ENCODE measurements around the gene CYFIP2.
"Not testable (repeated sequence)": the region's sequence is repeated elsewhere in the genome, so short reads cannot be mapped to it uniquely, and the experiment has no call there.

The CYFIP2 gene

DNA sequence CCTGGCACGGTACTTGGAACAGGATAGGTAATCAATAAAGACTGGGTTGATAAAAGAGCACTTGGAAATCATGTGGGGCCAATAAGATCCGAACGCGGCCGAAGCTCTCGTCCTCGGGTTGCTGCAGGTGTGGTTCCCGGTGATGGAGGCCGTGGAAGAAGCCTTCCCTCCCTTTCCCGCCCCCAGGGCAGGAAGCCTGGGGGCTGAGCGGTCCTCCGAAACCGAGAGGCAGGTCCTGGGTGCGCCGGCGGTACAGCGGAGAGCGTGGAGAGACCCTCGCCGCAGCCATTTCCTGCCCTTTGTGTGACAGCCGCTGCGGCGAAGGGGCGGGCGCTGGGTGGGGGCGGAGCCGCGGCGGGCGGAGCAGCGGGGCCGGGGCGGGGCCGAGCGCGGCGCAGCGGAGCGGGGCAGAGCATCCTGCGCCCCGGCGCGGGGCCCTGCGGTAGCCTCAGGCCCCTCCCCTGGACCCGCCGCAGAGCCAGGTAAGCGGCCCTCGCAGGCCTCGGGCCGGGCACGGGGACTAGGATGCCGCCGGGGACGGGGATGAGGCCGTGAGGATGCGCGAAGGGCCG is at the start of gene CYFIP2:
Gene CYFIP2, plus strand, starts transcription at position 410 of the 572 bp plus-strand sequence. CDS start 19,239 bp downstream, outside the sequence.
- DNase-seq: no peak

DNA sequence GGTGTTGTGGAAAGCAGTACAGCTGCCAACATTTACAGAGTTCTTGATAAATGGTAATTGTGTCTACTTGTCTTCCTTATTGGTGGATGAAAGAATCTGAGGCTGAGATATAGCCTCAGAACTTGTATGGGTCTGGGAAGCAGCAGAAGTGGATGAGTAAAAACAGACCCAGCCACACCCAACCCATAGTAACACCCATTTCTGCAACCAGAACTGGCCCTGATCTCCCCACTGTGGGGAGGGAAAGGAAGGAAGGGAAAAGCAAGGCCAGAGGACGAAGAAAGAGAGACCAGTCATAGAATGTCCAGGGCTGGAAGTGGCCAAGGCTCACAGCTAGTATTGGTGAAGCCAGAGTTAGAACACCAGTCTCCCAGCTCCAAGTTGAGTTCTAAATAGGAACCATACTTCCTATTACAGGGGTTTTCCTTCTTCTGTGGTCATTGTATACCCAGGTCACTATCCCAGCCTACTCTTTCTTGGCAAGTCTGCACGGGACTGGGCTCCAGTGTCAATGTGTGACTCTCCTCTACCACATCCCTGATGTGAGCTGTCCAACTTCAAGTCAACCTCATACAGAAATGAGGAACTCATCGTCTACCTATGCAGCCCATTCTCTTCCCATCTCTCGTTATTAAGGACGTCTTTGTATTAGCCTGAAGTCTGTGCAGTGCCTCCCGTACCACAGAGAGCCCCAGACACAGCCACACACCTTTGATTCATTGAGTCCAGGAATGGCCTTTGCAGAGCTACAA is 49.4 kb upstream of the CYFIP2 start:
- no peak for DNase-seq

DNA sequence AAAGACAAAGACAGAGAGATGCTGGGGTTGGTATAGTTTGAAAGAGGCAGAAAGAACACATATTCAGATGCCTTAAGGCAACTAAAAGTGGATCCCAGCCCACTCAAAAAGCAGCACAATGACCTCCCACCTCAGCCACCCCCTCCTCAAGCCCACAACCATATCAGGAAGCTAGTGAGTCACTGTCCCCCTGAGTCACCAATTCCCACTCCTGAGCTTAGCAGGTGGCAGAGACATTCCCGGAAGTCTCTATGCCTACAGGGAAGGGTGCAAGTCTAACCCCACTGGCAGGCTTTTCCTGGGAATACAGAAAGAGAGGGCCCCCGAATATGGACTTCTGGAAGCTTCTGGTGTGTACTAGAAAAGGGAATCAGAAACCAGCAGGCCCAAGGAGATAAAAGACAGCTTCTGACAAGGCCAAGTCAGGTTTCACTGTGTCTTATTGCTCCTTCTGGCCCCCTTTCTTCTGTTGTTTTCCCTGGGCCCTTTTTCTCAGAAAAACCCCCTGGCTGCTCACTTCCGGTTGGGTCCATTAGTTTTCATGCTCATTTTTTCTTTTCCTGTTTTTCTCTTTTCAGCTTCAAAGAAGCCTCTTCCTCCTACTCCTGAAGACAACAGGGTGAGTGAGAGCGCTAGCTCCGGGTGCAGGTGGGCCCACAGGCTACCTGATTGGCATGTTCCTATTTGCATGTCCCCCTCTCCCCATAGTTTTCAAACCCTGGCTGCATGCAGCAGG is 48.5 kb upstream of the CYFIP2 start:
- DNase-seq: no peak

DNA sequence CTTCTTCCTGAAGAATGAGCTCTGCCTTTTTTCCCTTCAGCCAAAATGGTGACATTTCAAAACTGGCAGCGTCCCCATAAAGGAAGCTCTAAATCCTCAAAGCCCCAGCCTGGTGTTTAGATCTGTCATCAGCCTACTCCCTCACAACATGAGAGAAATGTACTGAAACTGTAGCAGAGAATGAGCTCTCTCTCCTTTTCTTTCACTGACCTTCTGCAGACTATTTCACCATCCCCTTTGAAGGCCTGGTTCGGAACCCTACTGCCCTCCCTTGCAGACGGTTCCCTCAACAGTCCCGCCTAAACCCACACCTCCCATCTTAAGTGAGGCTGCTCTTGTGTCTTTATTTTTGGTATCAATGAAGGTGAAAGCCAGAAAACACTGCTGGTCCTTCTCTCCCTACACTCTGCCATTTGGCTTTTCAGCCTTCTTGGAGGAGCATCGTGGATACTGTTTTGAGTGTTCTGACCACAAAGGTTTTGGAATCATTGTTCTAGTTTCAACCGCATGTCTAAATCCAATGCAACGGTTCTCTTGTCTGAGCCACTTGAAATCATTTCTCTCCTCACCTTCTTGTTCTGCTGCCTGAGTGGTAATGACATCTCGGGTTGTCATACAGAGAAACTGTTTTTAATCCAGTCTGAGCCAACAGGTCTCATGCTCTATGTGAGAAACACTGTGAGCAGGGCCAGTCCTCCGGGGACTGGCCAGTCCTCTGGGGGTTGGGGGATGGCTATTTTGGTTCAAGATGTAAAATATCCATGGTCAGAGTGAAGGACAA is 46.2 kb upstream of the CYFIP2 start:
- no peak for DNase-seq

DNA sequence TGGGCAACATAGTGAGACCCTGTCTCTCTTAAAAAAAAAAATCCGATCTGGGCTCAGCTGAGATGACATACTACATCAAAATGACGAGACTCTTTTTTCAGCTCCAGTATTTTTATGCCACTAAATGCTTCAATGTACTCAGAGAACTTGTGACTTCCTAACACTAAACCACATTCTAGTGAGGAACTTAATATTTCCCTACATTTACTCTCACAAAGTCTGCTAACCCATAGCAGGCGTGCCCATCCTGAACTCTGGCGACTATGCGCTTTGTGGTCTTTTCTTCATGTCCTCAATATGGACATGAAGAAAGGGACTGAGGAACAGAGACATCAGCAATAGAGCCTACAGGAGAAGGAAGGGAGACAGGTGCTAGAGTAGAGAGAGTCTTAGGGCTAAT is 44.0 kb upstream of the CYFIP2 start:
- DNase-seq: no peak

DNA sequence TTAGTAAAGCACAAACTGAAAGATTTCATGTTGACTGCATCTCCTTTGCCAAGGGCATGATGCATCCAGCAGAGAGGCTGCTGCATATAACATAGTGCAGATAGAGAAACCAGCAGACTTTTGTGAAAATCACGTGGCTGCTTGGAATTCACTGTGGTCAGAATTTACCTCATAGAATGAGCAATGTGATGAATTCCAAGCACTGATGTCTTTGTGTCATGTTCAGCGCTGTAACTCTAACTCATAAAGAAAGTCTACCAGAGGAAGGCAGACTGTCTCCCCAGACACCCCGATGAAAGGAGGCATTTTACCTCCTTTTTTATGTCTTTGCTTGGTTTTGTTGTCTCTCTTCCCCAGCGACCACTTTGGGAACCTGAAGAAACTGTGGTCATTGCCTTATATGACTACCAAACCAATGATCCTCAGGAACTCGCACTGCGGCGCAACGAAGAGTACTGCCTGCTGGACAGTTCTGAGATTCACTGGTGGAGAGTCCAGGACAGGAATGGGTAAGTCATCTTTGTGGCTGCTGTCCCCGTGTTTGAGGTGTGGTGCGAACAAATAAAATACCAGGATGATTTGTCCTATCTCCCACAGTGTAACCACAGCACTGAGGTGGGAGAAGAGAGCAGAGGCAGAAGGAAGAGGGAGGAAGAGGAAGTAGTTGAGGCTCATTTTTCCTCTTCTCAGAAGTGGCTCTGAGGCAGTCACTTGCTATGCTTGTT is 43.3 kb upstream of the CYFIP2 start:
- no peak for DNase-seq

DNA sequence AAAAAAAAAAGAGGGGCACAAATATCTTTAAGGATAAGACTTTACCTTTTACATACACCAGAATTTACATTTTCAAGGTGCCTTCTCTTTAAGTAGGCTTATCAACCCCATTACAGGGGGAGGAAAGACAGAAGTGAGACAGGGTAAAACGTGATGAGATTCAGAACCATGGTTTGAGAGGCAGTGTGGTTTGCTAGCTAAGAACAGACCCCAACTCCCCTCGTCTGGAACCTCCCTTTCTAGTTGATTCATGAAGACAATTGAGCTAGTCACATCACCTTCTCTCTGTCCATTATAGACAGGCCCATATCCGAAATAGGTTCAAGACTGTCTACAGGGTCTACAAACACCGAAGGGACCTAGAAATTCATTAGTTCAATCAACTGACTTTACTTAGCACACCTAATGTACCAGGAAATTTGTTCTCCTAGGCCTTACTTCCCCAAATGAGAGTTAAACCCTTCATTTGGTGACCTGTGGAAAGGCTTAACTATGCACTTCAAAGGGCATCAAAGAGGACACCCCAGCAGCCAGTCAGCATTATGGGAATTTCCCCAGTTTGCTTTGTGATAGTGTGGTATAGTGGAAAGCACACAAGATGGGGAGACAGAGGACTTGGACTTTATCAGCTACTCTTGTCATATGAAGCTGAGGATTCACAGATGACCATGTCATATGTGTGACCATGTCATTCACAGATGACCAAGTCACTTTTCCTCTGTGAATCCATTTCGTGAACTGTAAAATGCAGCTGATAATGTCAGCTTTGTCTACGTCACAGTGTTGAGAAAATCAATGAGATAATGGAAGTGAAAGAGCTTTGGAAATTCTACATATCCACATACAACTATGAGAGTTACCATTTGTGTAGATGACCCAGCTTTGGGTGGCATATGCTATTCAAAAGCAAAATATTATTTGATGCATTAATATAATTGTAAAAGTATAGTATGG is 40.2 kb upstream of the CYFIP2 start:
- no peak for DNase-seq

DNA sequence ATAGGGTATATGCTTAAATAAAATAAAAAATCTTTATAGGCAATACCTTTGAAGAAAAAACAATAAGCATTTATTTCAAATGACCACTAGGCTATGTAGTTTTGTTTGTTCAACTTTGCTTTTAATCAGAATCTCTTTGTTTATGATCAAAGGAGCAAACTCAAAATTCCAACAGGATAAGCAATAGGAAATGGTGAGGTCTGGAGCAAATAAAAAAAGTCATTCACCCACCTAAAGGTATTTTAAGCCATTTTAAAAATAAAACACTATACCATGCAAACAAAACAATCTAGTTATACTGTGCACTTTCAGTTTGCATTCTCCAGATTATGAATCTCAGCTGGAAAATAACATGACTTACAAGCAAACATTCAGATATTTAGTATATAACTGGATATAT is 35.3 kb upstream of the CYFIP2 start:
- DNase-seq: no peak

DNA sequence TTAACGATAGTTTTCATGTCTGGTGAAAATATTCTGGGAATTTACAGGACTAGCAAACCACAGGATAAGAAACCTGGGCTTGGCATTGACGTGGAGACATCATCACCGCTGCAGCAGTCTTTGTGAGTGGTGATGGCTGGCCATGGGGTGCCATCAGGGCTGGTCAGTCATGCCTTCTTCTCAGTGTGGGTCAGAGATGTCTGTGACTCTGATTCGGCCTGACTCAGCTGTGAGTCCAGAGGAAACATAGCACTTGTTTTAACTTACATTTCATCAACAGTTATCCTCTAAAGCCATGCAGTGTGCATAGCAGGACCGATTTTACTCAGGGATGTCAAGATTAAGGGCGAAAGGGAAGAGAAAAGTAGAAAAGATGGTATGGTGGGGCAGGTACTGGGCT is 33.2 kb upstream of the CYFIP2 start:
- no peak for DNase-seq

DNA sequence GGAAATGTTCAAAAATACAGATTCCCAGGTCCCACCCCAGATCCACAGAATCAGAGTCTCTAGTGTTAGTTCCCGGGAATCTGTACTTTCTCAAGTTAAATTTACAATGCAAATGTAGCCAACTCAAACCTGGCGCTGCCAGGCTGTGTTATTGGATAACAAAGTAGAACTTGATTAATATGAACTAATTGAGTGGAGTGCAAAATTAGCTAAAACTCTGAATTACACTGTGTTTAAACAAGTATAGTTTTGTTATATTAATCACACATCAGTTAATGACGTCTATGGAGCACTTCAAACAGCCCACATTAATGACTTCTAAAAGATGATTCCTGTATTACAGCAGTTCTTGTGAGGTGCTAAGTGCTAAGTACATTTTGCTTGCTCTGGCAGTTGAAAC is 32.4 kb upstream of the CYFIP2 start:
- no peak for DNase-seq

DNA sequence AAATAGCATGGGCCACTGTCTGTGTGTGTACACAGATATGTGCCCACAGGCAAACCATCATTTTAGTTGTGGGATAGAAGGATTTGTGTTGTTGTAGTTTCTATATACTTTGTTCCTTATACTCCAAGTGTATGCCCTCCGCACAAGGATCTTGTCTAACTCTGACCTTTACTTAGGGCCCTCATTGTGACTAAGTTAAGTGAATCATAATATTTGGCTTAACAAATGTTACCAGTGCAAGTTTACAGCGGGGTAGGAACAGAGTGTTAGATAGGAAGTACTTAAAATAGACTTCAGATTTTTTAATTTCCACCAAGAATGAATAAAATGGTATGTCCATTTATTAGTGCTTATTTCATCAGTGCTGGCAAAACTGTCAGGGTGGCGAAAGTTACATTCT is 29.5 kb upstream of the CYFIP2 start:
- DNase-seq: no peak

DNA sequence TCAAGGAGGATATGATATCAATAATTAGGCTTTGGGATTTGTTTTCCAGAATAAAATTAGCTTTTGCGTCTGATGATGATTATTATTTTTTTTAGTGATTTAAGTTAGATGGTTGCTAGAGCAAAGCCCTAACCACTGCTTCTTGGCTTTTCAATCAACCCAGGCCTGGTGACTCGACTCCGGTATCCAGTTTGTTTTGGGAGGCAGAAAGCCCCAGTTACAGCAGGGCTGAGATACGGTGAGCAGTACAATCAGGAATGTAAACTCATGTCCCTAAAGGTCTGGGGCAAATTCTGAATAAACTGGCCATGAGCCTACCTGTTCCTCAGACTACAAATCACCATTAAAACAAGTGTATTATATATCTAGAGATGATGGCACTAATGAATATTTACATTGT is 24.4 kb upstream of the CYFIP2 start:
- DNase-seq: no peak

DNA sequence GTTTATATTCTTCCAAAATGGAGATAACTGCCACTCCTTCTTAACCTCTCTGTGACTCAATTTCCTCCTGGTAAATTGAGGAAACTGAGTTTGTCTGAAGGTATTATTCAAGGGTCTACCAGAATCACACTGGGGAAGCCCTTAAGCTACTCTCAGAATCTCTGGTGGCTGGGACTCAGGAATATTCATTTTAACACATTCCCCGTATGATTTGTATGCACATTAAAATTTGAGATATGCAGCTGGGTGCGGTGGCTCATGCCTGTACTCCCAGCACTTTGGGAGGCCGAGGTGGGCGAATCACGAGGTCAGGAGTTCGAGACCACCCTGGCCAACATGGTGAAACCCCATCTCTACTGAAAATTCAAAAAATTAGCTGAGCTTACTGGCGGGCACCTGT is 21.2 kb upstream of the CYFIP2 start:
- DNase-seq: not testable (repeated sequence)

DNA sequence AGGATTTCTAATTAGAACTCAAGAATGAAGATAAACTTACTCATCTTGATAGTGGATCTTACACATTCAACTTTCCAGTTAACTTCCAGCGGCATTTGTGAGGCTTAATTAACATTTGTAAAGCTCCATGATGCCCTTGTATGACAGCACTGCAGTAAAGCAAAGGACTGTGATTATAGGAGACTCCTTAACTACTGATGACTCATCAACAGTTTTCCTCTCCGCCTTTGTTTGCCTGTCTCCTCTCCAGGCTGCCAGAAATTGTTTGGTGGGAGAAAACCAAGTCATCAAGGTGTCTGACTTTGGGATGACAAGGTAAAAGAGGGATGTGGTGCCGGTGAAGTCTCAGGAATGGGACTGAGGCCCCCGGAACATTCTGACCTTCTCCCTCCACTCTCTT is 20.4 kb upstream of the CYFIP2 start:
- DNase-seq: no peak

DNA sequence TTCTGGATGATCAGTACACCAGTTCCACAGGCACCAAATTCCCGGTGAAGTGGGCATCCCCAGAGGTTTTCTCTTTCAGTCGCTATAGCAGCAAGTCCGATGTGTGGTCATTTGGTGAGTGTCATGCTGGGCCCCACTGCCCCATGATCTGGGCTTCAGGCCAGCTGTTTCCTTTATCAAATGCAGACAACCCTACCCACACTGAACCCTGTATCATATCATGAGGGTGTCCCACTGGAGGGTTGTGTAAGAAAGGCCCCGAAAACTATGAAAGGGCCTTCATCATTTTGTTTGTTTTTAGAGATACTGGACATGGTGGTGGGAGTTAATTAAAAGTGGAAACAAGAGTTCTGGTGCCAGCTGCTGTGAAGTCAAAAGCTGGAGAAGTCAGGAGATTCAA is 20.0 kb upstream of the CYFIP2 start:
- DNase-seq: no peak

DNA sequence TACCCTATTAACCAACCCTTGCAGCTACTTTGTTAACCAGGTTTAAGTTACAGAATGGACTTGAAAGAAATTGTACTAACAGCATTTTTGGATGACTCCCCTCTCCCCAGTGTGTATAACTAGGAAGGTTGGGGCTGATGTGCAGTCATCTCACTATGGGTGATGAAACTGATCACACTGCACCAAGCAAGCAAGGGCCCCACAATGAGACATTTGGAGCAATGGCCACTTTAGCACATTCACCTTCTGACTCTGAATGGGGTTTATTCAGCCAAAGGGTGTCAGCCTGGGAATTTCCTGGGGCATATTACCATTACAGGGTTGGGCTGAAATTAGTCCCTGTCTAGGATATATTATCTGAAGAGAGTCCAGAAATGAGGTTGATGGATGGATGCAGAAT is 18.7 kb upstream of the CYFIP2 start:
- DNase-seq: no peak

DNA sequence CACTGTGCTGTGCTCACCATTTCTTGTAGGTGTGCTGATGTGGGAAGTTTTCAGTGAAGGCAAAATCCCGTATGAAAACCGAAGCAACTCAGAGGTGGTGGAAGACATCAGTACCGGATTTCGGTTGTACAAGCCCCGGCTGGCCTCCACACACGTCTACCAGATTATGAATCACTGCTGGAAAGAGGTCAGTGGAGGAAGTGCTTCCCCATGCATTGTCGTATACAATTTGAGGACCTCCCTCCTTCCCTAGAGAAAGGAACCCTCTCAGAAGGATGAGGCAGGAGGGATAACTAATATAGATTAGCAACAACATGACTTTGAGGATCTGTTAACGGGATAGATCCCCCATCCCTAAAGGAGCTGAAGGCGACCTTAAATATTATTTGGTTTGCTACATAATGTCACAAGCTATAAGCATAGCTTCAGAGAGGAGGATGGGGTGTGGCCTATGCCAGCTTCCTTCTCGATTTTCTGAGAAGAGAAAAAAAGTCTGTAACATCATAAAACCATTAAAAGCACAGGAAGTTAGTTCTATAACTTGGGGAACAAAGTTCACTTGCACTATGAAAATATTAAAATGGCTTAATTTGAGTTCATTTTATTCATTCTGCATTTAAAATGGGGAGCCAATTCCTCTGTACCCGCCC is 17.0 kb upstream of the CYFIP2 start:
- DNase-seq: no peak

DNA sequence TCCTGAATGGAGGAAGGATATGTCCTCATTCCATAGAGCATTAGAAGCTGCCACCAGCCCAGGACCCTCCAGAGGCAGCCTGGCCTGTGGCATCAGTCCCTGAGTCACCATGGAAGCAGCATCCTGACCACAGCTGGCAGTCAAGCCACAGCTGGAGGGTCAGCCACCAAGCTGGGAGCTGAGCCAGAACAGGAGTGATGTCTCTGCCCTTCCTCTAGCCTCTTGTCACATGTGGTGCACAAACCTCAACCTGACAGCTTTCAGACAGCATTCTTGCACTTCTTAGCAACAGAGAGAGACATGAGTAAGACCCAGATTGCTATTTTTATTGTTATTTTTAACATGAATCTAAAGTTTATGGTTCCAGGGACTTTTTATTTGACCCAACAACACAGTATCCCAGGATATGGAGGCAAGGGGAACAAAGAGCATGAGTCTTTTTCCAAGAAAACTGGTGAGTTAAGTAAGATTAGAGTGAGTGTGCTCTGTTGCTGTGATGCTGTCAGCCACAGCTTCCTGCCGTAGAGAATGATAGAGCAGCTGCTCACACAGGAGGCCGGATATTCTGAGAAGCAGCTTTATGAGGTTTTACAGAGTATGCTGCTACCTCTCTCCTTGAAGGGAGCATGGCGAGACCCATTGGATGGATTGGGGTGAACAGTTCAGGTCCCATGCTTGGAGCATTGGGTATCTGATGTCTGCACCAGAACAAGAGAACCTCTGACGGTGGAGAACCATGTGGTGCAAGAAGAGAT is 13.0 kb upstream of the CYFIP2 start:
- DNase-seq: no peak

DNA sequence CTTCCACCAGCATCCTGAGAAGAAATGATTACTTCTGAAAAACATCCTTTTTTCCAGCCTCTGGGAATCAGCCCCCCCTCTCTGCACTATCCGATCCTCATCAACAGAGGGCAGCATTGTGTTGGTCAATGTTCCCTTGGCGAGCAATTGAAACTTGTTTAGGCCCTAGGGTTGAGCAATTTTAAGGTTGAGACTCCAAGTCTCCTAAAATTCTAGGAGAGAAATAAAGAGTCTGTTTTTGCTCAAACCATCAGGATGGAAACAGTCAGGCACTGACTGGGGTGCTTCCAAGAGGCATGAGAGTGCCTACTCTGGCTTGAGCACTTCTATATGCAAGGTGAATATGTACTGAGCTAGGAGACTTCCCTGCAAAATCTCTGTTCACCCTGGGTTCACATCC is 12.4 kb upstream of the CYFIP2 start:
- DNase-seq: no peak

DNA sequence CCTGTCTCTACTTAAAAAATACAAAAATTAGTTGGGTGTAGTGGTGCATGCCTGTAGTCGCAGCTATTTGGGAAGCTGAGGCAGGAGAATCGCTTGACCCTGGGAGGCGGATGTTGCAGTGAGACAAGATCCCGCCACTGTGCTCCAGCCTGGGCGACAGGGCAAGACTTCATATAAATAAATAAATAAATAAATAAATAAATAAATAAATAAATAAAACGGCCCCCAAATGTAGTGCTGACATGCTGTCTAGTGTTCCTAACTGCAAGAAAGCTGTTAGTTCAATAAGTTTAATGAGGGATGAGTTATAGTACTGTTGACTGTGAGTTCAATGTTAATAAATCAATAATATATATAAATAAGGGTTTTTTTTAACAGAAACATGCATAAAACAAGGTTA is 7.5 kb upstream of the CYFIP2 start:
- DNase-seq: no peak

Data from amniotic stem cell (primary cell).